Measurements from ENCODE around the gene TMEM132A.
"Not testable (repeated sequence)": the region's sequence is repeated elsewhere in the genome, so short reads cannot be mapped to it uniquely, and the experiment has no call there.

Gene TMEM132A

DNA sequence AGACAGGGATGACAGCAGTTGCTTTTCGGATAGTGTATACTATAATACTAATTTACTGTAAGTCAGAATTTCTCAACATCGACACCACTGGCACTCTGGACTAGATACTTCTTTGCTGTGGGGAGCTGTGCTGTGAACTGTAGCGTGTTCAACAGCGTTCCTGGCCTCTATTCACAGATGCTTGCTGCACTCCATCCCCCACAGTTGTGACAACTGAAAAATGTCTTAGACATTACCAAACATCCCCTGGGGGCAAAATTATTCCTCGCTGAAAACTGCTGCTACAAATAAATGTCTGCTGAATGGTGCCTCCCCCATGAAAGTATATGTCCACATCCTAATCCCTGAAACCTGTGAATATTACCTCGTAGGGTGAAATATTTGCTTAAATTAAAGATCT is 35.2 kb downstream of the TMEM132A start:
- DNase-seq (ENCODE audit: low read depth), result no peak

GRCh38 chr11:60960405-60960804 is 36.1 kb downstream of the TMEM132A start:
- no peak for DNase-seq (ENCODE audit: low read depth)

GRCh38 chr11:60964801-60965200 is 40.5 kb downstream of the TMEM132A start:
- no peak for DNase-seq (ENCODE audit: low read depth)

DNA sequence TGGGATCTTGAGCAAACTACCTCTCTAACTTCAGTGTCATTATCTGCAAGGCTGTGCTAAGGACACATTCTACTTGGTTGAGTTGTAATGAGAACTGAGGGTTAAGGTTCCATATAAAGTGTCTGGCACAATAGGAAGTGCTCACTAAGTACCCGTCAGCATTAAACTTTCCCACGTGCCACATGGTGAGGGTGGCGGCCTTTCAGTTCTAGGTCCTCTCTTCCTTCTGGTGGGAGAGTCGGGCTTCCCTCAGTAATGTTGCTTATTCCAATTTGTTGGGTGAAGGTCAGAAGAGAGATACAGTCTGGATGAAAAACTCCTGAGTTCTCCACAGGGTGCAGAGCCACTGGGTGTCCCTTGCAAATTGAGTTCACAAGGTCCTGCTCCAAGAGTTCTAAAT is 42.6 kb downstream of the TMEM132A start:
- no peak for DNase-seq (ENCODE audit: low read depth)

DNA sequence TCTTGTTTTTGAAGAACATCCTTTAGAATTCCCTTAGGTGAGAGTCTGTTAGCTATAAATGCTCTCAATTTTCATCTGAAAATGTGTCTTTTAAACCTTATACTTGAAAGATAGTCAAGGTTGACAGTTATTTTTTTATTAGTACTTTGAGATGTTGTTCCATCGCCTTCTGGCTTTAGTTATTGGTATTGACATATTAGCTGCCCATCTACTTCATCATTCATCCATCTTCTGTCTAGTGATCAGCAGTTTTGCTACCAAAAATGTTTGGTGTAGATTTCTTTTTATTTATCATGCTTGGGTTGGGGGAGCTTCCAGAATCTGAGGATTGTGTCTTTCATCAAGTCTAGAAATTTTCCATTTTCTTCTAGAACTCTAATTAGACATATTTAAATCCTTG is 44.0 kb downstream of the TMEM132A start:
- DNase-seq (ENCODE audit: low read depth), result no peak

- peak; percentile 80 for DNase-seq (ENCODE audit: low read depth)
Observed at GRCh38 chr11:60970369-60970774, 46.1 kb downstream of the TMEM132A start.

- DNase-seq (ENCODE audit: low read depth), result no peak
Observed at GRCh38 chr11:60970890-60971289, 46.6 kb downstream of the TMEM132A start.

DNA sequence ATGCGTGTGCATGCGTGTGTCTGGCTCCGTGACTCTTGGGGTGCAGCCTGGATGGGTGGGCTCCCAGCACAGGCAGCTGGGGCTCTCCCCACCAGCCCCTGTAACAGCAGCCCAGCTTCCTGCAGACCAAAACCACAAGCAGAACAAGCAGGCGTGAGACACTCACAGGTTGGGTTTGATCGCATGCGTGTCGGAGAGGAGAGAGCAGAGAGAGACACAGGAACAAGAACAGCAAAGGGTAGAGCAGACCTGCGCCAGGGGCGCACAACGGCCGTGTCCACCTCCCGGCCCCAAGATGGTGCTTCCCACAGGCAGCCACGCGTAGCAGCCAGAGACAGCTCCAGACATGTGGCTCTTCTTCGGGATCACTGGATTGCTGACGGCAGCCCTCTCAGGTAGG is 47.3 kb downstream of the TMEM132A start, which contains the start of gene CD6:
CD6 (plus strand) TSS at position 161 of the 400 bp plus-strand sequence; CDS start at position 347, 186 bp downstream.
- peak; percentile 64 for DNase-seq (ENCODE audit: low read depth)

GRCh38 chr11:60972182-60973030 is 48.1 kb downstream of the TMEM132A start:
- peak; percentile 27 for DNase-seq (ENCODE audit: low read depth)

DNA sequence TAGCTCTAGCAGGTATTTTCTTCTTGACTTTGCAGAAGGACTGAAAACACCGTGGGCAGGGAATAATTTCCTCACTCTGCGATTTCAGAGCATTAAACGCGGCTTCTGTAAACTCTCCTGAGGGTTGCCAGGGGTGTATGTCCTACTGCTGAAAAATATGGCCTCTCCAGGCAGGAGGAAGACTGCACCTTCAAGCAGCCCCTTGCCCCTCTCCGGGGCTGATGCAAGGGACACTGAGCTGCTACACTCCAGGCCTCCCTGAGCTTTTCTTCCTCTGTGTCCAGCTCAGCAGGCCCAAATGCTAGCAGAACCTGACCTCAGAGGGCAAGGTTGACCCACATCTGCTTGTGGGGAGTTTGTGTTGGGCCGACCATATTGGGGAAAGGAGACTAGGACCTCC is 49.4 kb downstream of the TMEM132A start:
- no peak for DNase-seq (ENCODE audit: low read depth)

DNA sequence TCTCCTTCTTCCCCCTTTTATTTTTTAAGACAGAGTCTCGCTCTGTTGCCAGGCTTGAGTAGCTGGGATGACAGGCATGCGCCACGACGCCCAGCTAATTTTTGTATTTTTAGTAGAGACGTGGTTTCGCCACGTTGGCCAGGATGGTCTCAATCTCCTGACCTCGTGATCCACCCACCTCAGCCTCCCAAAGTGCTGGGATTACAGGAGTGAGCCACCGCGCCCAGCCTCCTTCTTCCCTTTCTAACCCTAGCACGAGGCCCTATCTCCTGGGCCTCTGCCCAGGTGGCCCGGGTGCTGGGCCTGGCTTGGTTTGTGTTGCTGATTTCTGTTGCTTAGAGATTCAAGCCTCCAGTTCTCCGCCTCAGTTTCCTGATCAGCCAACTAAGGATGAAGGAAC is 50.1 kb downstream of the TMEM132A start:
- DNase-seq (ENCODE audit: low read depth), result not testable (repeated sequence)

GRCh38 chr11:60974726-60975125 is 50.5 kb downstream of the TMEM132A start:
- DNase-seq (ENCODE audit: low read depth), result no peak

- DNase-seq (ENCODE audit: low read depth), result no peak
Observed at GRCh38 chr11:60977224-60977623, 53.0 kb downstream of the TMEM132A start.

DNA sequence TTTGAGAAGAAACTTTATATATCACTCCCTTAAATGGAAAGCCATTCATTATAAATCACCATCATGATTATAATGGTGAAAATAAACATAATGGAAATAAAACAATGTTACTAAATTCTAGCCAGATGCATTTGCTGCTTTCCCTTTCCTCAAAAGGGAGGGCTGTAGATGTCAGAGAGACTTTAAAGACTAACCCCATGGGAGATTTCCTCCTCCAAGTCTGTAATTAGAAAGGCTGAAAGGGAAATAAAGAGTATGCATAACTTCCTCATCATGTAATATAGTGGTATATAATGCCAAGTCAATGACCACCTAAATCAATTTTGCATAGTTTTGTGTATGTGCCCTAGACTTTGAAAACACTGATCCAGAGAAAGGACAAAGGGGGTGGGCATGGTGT is 53.6 kb downstream of the TMEM132A start:
- DNase-seq (ENCODE audit: low read depth), result no peak

DNA sequence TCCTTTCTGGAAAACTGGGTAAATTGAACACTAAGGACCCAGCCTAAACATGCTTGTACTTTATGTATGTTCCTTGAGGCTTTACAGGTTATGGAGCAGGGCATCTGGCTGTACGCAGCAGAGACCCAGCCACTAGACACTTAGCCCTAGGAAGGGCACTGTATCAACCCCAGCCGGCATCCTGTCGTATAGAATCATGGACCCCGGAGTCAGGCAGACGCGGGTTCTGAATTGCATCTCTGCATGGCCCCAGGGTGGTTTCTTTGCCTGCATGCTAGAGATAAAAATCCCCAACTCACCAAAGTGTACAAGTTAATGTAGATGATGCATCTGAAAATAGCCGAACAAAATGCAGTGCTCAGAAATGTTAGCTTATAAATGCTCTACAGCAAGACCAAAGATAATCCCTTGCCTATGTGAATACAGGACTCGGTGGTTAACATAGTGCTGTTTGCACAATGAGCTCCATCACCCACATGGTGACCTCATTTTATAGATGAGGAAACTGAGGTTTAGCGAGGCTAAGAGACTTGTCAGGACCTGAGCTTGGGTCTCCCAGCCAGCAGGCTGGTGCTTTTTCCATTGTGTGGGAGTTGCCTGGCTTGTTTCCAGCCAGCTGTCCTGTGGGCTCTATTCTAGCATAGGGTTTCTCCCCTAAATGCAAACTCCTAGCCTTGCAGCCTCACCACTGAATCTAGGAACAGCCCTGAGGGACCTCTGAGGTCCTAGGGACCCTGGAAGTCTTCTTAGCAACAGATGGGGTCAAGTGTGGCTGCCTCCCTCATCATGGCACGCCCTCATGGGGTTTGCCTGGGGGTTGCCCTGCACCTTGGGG is 54.5 kb downstream of the TMEM132A start:
- peak; percentile 78 for DNase-seq (ENCODE audit: low read depth)

DNA sequence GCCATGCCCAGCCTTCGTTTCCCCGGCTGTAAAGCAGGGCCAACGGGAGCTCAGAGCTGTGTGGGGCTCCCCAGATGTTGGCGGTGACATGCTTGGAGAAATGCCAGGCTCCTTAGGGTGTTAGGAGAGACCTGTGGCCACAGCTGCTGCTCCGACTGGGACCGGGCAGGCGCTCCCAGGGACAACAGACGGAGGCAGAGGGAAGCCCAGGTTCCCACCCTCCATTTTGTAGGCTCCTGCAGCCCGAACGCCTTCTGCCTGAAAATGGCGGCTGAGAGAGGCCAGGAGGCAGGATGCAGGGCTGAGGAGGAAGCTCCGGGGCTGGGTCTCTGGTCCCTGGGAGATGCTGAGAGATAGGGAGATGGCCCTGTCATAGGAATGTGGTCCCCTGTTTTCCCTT is 57.3 kb downstream of the TMEM132A start:
- DNase-seq (ENCODE audit: low read depth), result no peak

- no peak for DNase-seq (ENCODE audit: low read depth)
Observed at GRCh38 chr11:60982184-60982583, 57.9 kb downstream of the TMEM132A start.

- DNase-seq (ENCODE audit: low read depth), result no peak
Observed at GRCh38 chr11:60984149-60984548, 59.9 kb downstream of the TMEM132A start.

GRCh38 chr11:60984636-60985035 is 60.4 kb downstream of the TMEM132A start:
- no peak for DNase-seq (ENCODE audit: low read depth)

- no peak for DNase-seq (ENCODE audit: low read depth)
Observed at GRCh38 chr11:60985501-60985900, 61.2 kb downstream of the TMEM132A start.

DNA sequence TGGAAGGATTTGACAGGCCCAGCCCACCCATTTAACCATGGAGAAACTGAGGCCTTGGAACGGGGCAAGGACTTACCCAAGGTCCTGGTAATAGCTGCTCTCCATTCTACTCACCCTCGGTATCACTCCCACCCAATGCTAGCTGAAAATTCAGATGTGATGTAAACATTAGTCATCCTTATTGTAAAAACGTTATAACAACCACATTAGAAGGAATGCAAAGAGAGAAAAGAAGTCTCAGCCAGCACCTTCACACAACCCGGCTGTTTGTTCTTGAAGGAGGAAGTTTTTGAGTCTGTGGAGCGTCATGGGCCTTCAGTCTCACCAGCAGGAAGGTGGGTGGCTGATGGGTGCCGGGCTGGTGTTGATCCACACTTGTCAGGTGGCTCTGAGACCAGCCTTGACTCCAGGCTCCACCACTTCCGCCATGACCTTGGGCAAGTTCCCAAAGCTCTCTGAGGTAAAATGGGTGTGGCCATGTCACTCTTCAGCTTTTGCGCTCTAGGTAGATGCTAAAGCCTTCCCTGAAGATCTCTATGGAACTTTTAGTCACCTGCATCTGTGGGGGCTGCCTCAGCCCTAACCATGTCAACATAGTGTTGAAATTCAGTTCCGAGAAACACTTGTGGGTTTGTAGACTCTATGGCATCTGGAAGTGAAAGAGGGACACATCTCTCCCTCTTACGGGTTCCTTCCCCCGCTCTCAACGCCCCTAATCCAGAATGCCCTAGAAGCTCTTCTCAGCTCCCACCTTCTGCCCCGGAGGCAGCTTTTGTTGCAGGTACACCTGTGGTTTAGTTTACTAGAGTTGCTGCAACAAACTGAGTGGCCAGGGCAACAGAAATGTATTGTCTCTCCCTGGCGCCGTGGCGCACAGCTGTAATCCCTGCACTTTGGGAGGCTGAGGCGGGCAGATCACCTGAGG is 62.0 kb downstream of the TMEM132A start:
- DNase-seq (ENCODE audit: low read depth), result peak; percentile 86
